GM23338 (cell line): ENCODE results near the gene POLR2L.

ENCODE experiments used
- CREB1 ChIP-seq: fragments of 250-450 bp; sonication (Bioruptor Pico); IDR thresholded peaks from 2 replicates; pipeline ENCODE4 v1.5.0; 2020; ENCODE audit warnings: low read depth, mild to moderate bottlenecking, moderate library complexity
- EZH2 ChIP-seq: fragments of 200-600 bp; sonication (generic); IDR thresholded peaks from one replicate; pipeline ENCODE4 v1.8.0; 2017; ENCODE audit warnings: antibody characterized with exemption, mild to moderate bottlenecking, low read depth; ENCODE audit not compliant: unreplicated experiment
- EZH2phosphoT487 ChIP-seq: fragments of 200-600 bp; sonication (generic); IDR thresholded peaks from one replicate; pipeline ENCODE4 v1.8.1; 2018; ENCODE audit warnings: antibody characterized with exemption; ENCODE audit not compliant: unreplicated experiment
- JUNB ChIP-seq: IDR thresholded peaks from one replicate; pipeline ENCODE4 v1.6.1; 2016; ENCODE audit warnings: antibody characterized with exemption; ENCODE audit not compliant: unreplicated experiment
- NANOG ChIP-seq: IDR thresholded peaks from 2 replicates; pipeline ENCODE4 v1.6.1; 2016; ENCODE audit warnings: antibody characterized with exemption, borderline replicate concordance
- POLR2AphosphoS5 ChIP-seq: IDR thresholded peaks from 2 replicates; pipeline ENCODE4 v1.6.1; 2016; ENCODE audit warnings: antibody characterized with exemption, low read depth
- STAT1 ChIP-seq: IDR thresholded peaks from one replicate; pipeline ENCODE4 v1.6.1; 2016; ENCODE audit warnings: antibody characterized with exemption; ENCODE audit not compliant: unreplicated experiment
- ZNF114 ChIP-seq: fragments of 250-450 bp; sonication (Bioruptor Pico); IDR thresholded peaks from 2 replicates; pipeline ENCODE4 v1.5.0; 2020; ENCODE audit warnings: mild to moderate bottlenecking, moderate library complexity
- ZNF331 ChIP-seq: fragments of 250-450 bp; sonication (Bioruptor Pico); IDR thresholded peaks from 2 replicates; pipeline ENCODE4 v1.5.0; 2020; ENCODE audit warnings: low read depth, mild to moderate bottlenecking, moderate library complexity
- TF ChIP-seq, protein P1 (sequence below), 2 experiments: fragments of 200-600 bp in 1 of 2; sonication (generic) in 1 of 2; conservative IDR thresholded peaks; 2 replicates each; pipeline versions ENCODE4 v1.5.1 to v1.6.1; 2016 to 2017; ENCODE audit warnings: antibody characterized with exemption in 2 of 2, low read depth in 2 of 2, mild to moderate bottlenecking in 2 of 2, moderate library complexity in 1 of 2
- TF ChIP-seq, protein P2 (sequence below): IDR thresholded peaks from one replicate; pipeline ENCODE4 v1.6.1; 2018; ENCODE audit warnings: antibody characterized with exemption; ENCODE audit not compliant: unreplicated experiment
- TF ChIP-seq, protein P3 (sequence below): fragments of 250-450 bp; sonication (Bioruptor Pico); IDR thresholded peaks from 2 replicates; pipeline ENCODE4 v1.5.0; 2020; ENCODE audit warnings: mild to moderate bottlenecking, moderate library complexity
- TF ChIP-seq, protein P4 (sequence below): IDR thresholded peaks from 2 replicates; pipeline ENCODE4 v1.6.1; 2016; ENCODE audit warnings: antibody characterized with exemption

DNA sequence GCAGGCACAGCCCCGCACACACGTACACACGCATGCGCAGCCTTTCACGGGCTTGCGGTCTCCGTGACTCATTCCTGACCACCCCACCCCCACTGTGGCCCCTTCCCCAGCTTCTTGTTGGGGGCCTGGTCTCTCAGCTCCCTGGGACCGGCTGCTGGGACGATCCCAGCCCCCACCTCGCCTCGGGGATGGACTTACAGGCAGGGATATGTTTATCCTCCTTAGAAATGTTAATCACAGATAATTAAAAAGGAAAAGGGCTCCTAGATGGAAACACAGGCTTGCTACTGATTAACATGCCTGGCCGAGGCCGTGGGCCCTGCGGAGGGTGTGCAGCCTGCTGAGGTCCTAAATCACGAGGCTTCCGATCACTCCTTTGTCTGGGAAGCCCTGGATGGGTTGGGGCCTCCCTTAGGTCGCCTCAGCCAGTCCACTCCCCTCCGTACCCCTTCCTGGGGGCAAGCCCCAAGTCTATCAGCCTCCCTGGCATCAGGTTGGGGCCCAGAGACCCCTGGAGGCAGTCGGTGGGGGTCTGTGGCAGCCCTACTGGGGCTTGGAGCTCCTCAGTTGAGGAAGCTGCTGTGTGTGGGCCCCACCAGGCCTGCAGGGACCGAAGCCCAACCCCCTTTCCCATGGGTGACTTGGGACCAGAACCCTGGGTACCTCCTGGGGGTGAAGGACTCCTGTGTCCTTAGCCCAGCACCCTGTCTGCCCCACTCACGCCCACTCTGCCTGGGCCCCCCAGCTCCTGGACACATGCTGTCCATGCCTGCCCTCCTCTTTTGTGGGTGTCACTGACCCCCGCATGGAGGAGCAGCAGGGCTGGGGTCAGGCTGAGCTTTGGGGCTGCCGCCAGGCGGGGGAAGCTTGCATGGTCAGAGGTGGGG is 20.9 kb upstream of the POLR2L start:
- no peak; the same call in 1 of the 2 replicates for TF ChIP-seq POLR2AphosphoS5
- TF ChIP-seq, protein P1, sequence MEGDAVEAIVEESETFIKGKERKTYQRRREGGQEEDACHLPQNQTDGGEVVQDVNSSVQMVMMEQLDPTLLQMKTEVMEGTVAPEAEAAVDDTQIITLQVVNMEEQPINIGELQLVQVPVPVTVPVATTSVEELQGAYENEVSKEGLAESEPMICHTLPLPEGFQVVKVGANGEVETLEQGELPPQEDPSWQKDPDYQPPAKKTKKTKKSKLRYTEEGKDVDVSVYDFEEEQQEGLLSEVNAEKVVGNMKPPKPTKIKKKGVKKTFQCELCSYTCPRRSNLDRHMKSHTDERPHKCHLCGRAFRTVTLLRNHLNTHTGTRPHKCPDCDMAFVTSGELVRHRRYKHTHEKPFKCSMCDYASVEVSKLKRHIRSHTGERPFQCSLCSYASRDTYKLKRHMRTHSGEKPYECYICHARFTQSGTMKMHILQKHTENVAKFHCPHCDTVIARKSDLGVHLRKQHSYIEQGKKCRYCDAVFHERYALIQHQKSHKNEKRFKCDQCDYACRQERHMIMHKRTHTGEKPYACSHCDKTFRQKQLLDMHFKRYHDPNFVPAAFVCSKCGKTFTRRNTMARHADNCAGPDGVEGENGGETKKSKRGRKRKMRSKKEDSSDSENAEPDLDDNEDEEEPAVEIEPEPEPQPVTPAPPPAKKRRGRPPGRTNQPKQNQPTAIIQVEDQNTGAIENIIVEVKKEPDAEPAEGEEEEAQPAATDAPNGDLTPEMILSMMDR (conservative IDR thresholded peaks at IDR 0.05; ENCODE audit: low read depth in 2 of 2), result no peak
- TF ChIP-seq CREB1 (CRISPR knock-in tag), result no peak
- TF ChIP-seq, protein P2, sequence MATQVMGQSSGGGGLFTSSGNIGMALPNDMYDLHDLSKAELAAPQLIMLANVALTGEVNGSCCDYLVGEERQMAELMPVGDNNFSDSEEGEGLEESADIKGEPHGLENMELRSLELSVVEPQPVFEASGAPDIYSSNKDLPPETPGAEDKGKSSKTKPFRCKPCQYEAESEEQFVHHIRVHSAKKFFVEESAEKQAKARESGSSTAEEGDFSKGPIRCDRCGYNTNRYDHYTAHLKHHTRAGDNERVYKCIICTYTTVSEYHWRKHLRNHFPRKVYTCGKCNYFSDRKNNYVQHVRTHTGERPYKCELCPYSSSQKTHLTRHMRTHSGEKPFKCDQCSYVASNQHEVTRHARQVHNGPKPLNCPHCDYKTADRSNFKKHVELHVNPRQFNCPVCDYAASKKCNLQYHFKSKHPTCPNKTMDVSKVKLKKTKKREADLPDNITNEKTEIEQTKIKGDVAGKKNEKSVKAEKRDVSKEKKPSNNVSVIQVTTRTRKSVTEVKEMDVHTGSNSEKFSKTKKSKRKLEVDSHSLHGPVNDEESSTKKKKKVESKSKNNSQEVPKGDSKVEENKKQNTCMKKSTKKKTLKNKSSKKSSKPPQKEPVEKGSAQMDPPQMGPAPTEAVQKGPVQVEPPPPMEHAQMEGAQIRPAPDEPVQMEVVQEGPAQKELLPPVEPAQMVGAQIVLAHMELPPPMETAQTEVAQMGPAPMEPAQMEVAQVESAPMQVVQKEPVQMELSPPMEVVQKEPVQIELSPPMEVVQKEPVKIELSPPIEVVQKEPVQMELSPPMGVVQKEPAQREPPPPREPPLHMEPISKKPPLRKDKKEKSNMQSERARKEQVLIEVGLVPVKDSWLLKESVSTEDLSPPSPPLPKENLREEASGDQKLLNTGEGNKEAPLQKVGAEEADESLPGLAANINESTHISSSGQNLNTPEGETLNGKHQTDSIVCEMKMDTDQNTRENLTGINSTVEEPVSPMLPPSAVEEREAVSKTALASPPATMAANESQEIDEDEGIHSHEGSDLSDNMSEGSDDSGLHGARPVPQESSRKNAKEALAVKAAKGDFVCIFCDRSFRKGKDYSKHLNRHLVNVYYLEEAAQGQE, result no peak
- TF ChIP-seq EZH2, result no peak
- no peak for TF ChIP-seq NANOG
- TF ChIP-seq, protein P3, sequence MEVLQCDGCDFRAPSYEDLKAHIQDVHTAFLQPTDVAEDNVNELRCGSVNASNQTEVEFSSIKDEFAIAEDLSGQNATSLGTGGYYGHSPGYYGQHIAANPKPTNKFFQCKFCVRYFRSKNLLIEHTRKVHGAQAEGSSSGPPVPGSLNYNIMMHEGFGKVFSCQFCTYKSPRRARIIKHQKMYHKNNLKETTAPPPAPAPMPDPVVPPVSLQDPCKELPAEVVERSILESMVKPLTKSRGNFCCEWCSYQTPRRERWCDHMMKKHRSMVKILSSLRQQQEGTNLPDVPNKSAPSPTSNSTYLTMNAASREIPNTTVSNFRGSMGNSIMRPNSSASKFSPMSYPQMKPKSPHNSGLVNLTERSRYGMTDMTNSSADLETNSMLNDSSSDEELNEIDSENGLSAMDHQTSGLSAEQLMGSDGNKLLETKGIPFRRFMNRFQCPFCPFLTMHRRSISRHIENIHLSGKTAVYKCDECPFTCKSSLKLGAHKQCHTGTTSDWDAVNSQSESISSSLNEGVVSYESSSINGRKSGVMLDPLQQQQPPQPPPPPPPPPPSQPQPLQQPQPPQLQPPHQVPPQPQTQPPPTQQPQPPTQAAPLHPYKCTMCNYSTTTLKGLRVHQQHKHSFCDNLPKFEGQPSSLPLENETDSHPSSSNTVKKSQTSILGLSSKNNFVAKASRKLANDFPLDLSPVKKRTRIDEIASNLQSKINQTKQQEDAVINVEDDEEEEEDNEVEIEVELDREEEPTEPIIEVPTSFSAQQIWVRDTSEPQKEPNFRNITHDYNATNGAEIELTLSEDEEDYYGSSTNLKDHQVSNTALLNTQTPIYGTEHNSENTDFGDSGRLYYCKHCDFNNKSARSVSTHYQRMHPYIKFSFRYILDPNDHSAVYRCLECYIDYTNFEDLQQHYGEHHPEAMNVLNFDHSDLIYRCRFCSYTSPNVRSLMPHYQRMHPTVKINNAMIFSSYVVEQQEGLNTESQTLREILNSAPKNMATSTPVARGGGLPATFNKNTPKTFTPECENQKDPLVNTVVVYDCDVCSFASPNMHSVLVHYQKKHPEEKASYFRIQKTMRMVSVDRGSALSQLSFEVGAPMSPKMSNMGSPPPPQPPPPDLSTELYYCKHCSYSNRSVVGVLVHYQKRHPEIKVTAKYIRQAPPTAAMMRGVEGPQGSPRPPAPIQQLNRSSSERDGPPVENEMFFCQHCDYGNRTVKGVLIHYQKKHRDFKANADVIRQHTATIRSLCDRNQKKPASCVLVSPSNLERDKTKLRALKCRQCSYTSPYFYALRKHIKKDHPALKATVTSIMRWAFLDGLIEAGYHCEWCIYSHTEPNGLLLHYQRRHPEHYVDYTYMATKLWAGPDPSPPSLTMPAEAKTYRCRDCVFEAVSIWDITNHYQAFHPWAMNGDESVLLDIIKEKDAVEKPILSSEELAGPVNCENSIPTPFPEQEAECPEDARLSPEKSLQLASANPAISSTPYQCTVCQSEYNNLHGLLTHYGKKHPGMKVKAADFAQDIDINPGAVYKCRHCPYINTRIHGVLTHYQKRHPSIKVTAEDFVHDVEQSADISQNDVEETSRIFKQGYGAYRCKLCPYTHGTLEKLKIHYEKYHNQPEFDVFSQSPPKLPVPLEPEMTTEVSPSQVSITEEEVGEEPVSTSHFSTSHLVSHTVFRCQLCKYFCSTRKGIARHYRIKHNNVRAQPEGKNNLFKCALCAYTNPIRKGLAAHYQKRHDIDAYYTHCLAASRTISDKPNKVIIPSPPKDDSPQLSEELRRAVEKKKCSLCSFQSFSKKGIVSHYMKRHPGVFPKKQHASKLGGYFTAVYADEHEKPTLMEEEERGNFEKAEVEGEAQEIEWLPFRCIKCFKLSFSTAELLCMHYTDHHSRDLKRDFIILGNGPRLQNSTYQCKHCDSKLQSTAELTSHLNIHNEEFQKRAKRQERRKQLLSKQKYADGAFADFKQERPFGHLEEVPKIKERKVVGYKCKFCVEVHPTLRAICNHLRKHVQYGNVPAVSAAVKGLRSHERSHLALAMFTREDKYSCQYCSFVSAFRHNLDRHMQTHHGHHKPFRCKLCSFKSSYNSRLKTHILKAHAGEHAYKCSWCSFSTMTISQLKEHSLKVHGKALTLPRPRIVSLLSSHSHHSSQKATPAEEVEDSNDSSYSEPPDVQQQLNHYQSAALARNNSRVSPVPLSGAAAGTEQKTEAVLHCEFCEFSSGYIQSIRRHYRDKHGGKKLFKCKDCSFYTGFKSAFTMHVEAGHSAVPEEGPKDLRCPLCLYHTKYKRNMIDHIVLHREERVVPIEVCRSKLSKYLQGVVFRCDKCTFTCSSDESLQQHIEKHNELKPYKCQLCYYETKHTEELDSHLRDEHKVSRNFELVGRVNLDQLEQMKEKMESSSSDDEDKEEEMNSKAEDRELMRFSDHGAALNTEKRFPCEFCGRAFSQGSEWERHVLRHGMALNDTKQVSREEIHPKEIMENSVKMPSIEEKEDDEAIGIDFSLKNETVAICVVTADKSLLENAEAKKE (CRISPR knock-in tag), result no peak
- TF ChIP-seq EZH2phosphoT487, result no peak
- no peak for TF ChIP-seq ZNF114 (CRISPR knock-in tag)
- TF ChIP-seq STAT1, result no peak
- TF ChIP-seq, protein P4, sequence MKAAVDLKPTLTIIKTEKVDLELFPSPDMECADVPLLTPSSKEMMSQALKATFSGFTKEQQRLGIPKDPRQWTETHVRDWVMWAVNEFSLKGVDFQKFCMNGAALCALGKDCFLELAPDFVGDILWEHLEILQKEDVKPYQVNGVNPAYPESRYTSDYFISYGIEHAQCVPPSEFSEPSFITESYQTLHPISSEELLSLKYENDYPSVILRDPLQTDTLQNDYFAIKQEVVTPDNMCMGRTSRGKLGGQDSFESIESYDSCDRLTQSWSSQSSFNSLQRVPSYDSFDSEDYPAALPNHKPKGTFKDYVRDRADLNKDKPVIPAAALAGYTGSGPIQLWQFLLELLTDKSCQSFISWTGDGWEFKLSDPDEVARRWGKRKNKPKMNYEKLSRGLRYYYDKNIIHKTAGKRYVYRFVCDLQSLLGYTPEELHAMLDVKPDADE, result no peak
- TF ChIP-seq ZNF331 (CRISPR knock-in tag), result no peak
- TF ChIP-seq JUNB, result no peak
